ENCODE results near the gene MYH14. TPM values are rescaled to one million over a fixed set of nuclear protein-coding genes. Genes with fewer than 3 reads are reported as not detected.

MYH14 gene
- total and polyA plus RNA-seq, 2 of the 4 experiments (the other 2 are of a cell fraction) = not detected

DNA sequence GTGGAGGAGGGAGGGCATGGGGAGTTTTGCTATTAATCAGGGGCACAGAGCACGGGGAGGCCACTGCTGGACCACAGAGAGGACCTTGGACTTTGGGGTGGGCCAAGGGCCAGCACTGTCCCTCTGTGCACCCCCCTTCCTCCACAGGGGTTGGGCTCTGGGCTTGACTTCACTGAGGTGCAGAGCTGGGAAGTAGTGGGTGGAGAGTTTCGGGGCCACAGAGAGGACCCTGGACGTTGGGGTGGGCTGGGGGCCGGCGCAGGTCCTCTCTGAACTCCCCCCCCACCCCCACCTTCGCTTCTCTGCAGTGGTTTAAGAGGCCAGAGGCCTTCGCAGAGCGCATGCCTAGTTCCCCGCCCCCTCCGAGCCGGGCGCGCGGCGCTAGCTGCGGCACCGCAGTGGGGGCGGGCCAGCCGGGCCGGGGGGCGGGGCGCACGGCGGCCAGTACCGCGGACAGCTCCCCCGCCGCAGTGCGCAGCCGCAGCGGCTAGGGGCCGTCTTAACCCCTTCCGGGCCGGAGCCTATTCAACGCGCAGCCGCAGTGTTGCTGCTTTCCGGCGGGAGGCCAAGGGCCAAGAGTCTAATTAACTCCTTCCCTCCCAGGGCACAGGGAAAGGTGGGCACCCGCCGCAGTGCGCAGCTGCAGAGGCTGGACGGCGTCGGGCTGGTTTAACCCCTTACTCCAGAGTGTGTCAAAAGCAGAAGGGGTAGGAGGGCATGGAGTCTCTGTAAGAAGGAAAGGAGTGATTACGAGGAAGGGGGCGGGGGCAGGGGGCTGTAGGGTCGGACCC lies 122.1 kb downstream of the MYH14 start:
- Histone ChIP-seq H3K9me3 (ENCODE audit: control insufficient read depth, insufficient read depth, low read length) (peaks cover 11% of the 10 kb centered on the region), H2BK20ac (ENCODE audit: low read depth, low read length) (no peak overlapping the region), H3K56ac (ENCODE audit: extremely low read depth, insufficient read depth, low read length) (no peak overlapping the region), H3K23ac (ENCODE audit: low read depth, low read length) (no peak overlapping the region), H3K4me1 (ENCODE audit: control insufficient read depth, insufficient read depth, low read length) (no peaks in the 10 kb centered on the region), H4K5ac (ENCODE audit: low read depth, low read length) (no peak overlapping the region), H3K27me3 (ENCODE audit: control insufficient read depth, insufficient read depth, low read length) (peaks cover 27% of the 10 kb centered on the region), H2AFZ (replicated peaks; ENCODE audit: low read length, poor library complexity) (no peak overlapping the region), H3K18ac (ENCODE audit: low read depth, low read length) (no peak overlapping the region), H4K91ac (ENCODE audit: insufficient read depth, low read depth, low read length) (no peak overlapping the region), H2BK120ac (ENCODE audit: low read depth, low read length) (no peak overlapping the region), H3K79me1 (ENCODE audit: low read depth in 1 of 2, low read length in 2 of 2) (no peaks in the 10 kb centered on the region), H4K20me1 (ENCODE audit: insufficient read depth, low read length) (no peaks in the 10 kb centered on the region), H4K8ac (ENCODE audit: low read depth in 2 of 2, low read length in 2 of 2) (no peak overlapping the region), H2AK5ac (ENCODE audit: low read depth, low read length) (no peak overlapping the region), H3K4me2 (ENCODE audit: low read depth, low read length) (no peak overlapping the region), H3K14ac (replicated peaks; ENCODE audit: low read depth, low read length) (no peak overlapping the region), H3K4me3 (ENCODE audit: insufficient read depth, low read depth, low read length) (no peak overlapping the region), H3K9ac (ENCODE audit: low read depth, low read length) (no peak overlapping the region), H2AK9ac (replicated peaks; ENCODE audit: low read depth, low read length, poor library complexity) (no peak overlapping the region), H3K36me3 (ENCODE audit: control insufficient read depth, insufficient read depth, low read length) (no peaks in the 10 kb centered on the region), H3K9me1 (ENCODE audit: insufficient read depth, low read length) (no peaks in the 10 kb centered on the region), H3K27ac (ENCODE audit: insufficient read depth, low read length) (no peak overlapping the region), H3K4ac (ENCODE audit: low read depth, low read length) (no peak overlapping the region), H2BK5ac (ENCODE audit: low read depth, low read length, poor library complexity, severe bottlenecking) (no peak overlapping the region), H2BK15ac (ENCODE audit: low read depth, low read length) (no peak overlapping the region)
- in situ Hi-C loops (cut with MboI; ENCODE audit: low sequenced_read_pairs) = no loop called here
- DNase-seq (peak; percentile 13), ATAC-seq (ENCODE audit: low read depth) (peak; percentile 89)
- 0% methylated on average over 11 of the region's 48 CpGs; no CpG with 5 or more reads in 1 of the 2 experiments for WGBS, 2 experiments (ENCODE audit: extremely low coverage in 2 of 2, insufficient read length in 1 of 2)
- ChIA-PET CTCF (no interaction called here), POLR2A (ENCODE audit: unreplicated experiment) (no interaction called here)
- intact Hi-C loops (cut with micrococcal nuclease) = no loop called here
- dilution Hi-C loops (cut with HindIII; ENCODE audit: low sequenced_read_pairs, unreplicated experiment) = no loop called here
- TF ChIP-seq FOS (IDR thresholded peaks at IDR 0.05; ENCODE audit: low read depth, low read length) (no peak), MAZ (IDR thresholded peaks at IDR 0.05; ENCODE audit: borderline replicate concordance, low read depth, low read length) (peak; percentile 74; the same call in 1 of the 2 replicates), RCOR1 (IDR thresholded peaks at IDR 0.05; ENCODE audit: insufficient replicate concordance, low read length) (no peak), RAD21 (IDR thresholded peaks at IDR 0.05; ENCODE audit: low read length) (no peak), ELK1 (IDR thresholded peaks at IDR 0.05; ENCODE audit: borderline replicate concordance, low read depth, low read length) (no peak)
- no TSS peak for BruUV-seq (replicated peaks)

All from IMR-90 (cell line).